Measurements from ENCODE around the gene BEX3. TPM values are rescaled to one million over a fixed set of nuclear protein-coding genes. Genes with fewer than 3 reads are reported as not detected.

The BEX3 gene
- total and polyA plus RNA-seq, 12 donors, result 171 to 1,002 (median 360) TPM

- Histone ChIP-seq H3K4me3 (no peak overlapping the region), H3K27me3 (peaks cover 10% of the 10 kb centered on the region), H3K4me1 (replicated peaks in 1 of 2) (no peaks in the 10 kb centered on the region), H3K9me3 (replicated peaks in 1 of 3) (no peaks in the 10 kb centered on the region), H3K36me3 (replicated peaks in 1 of 2) (no peaks in the 10 kb centered on the region), H3K27ac (no peak overlapping the region)
- 63 to 100% (median 76%) methylated on average over 1 to 3 of the region's 3 CpGs for WGBS, 4 donors
- TF ChIP-seq CTCF (IDR thresholded peaks at IDR 0.05) (no peak), POLR2A (IDR thresholded peaks at IDR 0.05) (no peak)
- DNase-seq, result no peak
- intact Hi-C loops (cut with DNase I), result no loop called here
Observed at GRCh38 chrX:103423955-103424638, 47.8 kb downstream of the BEX3 start.

Small RNA genes lying within 50 kb of the gene (small RNA-seq; reads per million reads assigned to genes)
- gene Z92846.1, result 0 reads per million in 2 donors

Other genes with a start within 250 kb of the BEX3 start
- 100 to 1,000 TPM in 1 of 9 donors, 10 to 100 TPM in 8; 24.5 to 150 (median 62.3) TPM for gene BEX4, start 161.4 kb upstream of the BEX3 start, total RNA-seq
- 100 to 1,000 TPM in 1 of 3 donors, 10 to 100 TPM in 2; 66.0 to 143 (median 68.7) TPM for gene BEX4, start 161.4 kb upstream of the BEX3 start, polyA plus RNA-seq
- gene TCEAL8, start 121.4 kb upstream of the BEX3 start, total RNA-seq, result 100 to 1,000 TPM in 1 of 9 donors, 10 to 100 TPM in 8; 54.5 to 156 (median 63.9) TPM
- gene TCEAL8, start 121.4 kb upstream of the BEX3 start, polyA plus RNA-seq, result 100 to 1,000 TPM in 1 of 3 donors, 10 to 100 TPM in 2; 46.3 to 137 (median 64.0) TPM
- gene TCEAL5, start 99.8 kb upstream of the BEX3 start, total RNA-seq, result 1 to 10 TPM in 3 of 9 donors, under 1 TPM in 2, not detected in 4; 0.40 to 4.3 (median 1.4) TPM
- 10 to 100 TPM in 2 of 3 donors, 1 to 10 TPM in 1; 3.0 to 14.5 (median 12.6) TPM for gene TCEAL5, start 99.8 kb upstream of the BEX3 start, polyA plus RNA-seq
- 100 to 1,000 TPM in 2 of 9 donors, 10 to 100 TPM in 7; 29.4 to 118 (median 56.9) TPM for gene BEX2, start 65.5 kb upstream of the BEX3 start, total RNA-seq
- gene BEX2, start 65.5 kb upstream of the BEX3 start, polyA plus RNA-seq, result 10 to 100 TPM; 50.0 to 99.7 (median 52.3) TPM
- gene TCEAL7, start 46.3 kb upstream of the BEX3 start, total RNA-seq, result 10 to 100 TPM in 1 of 9 donors, 1 to 10 TPM in 6, under 1 TPM in 1, not detected in 1; 0.79 to 15.0 (median 6.2) TPM
- gene TCEAL7, start 46.3 kb upstream of the BEX3 start, polyA plus RNA-seq, result 10 to 100 TPM in 2 of 3 donors, 1 to 10 TPM in 1; 5.9 to 24.0 (median 19.5) TPM
- gene TCEAL9, start 20.0 kb upstream of the BEX3 start, total RNA-seq, result 100 to 1,000 TPM in 5 of 9 donors, 10 to 100 TPM in 4; 91.8 to 256 (median 148) TPM
- gene TCEAL9, start 20.0 kb upstream of the BEX3 start, polyA plus RNA-seq, result 100 to 1,000 TPM; 143 to 388 (median 235) TPM
- 1 to 10 TPM in 6 of 9 donors, under 1 TPM in 3; 0.65 to 3.4 (median 1.3) TPM for gene RAB40A, start 143.0 kb downstream of the BEX3 start, total RNA-seq
- gene RAB40A, start 143.0 kb downstream of the BEX3 start, polyA plus RNA-seq, result 1 to 10 TPM; 1.1 to 1.5 (median 1.1) TPM
- 100 to 1,000 TPM in 8 of 9 donors, 10 to 100 TPM in 1; 64.9 to 158 (median 135) TPM for gene TCEAL4, start 209.0 kb downstream of the BEX3 start, total RNA-seq
- gene TCEAL4, start 209.0 kb downstream of the BEX3 start, polyA plus RNA-seq, result 100 to 1,000 TPM; 260 to 620 (median 476) TPM
- 10 to 100 TPM; 14.5 to 66.7 (median 41.0) TPM for gene TCEAL3, start 231.4 kb downstream of the BEX3 start, total RNA-seq
- 100 to 1,000 TPM in 1 of 3 donors, 10 to 100 TPM in 2; 56.1 to 118 (median 87.1) TPM for gene TCEAL3, start 231.4 kb downstream of the BEX3 start, polyA plus RNA-seq